ENCODE measurements around the gene ETV3. TPM values are rescaled to one million over a fixed set of nuclear protein-coding genes. Genes with fewer than 3 reads are reported as not detected.
A peak's percentile ranks its signal among the peaks of the same experiment; 100 is the strongest.

Gene ETV3
- total RNA-seq, 2 donors from 2014 or later: 33.5 to 48.7 TPM

DNA sequence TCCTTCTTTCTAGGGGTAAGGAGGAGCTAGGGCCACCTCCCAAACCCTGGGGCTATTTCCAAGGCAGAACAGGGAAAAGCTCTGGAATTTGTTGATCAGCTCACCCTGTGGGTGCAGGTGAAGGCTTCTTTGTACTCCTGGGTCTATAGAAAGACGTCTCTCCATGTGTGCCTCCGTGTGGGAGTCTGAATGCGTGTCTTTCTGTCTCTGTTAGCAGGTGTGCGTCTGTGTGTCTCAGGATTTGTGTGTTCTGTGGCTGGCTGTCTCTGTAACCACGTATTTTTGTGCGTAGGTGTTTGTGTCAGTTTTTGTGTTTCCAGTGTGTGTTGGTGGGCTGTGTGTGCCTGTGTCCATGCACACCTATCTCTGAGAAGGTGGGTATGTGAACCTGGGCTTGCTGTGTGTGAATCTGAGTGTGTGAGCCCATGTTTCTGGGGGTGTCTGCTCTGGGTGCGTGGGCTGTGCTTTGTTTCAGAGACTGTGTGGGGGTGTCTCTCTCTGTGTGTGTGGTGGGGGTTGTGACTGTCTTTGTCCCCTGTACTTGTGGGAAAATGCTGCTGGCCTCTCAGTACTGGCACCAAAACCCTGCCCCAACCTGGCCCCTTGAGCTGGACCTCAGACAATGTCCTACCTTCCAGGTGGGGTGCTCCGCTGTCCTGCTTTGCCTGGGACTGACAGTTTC, 25.9 kb downstream of the ETV3 start:
- no peak overlapping the region for H3K27ac Mint-ChIP-seq
- no peak overlapping the region for H3K4me3 Mint-ChIP-seq
- H3K9me3 Mint-ChIP-seq: no peaks in the 10 kb centered on the region
- peaks cover 37% of the 10 kb centered on the region for H3K27me3 Mint-ChIP-seq (ENCODE audit: low read depth)
- H3K36me3 Mint-ChIP-seq (ENCODE audit: insufficient read depth in 2 of 2): no peaks in the 10 kb centered on the region
- ATAC-seq (replicated peaks in 1 of 2) (no peak), DNase-seq (no peak)
- peaks cover 9% of the 10 kb centered on the region for H3K4me1 Mint-ChIP-seq (ENCODE audit: low read depth)

DNA sequence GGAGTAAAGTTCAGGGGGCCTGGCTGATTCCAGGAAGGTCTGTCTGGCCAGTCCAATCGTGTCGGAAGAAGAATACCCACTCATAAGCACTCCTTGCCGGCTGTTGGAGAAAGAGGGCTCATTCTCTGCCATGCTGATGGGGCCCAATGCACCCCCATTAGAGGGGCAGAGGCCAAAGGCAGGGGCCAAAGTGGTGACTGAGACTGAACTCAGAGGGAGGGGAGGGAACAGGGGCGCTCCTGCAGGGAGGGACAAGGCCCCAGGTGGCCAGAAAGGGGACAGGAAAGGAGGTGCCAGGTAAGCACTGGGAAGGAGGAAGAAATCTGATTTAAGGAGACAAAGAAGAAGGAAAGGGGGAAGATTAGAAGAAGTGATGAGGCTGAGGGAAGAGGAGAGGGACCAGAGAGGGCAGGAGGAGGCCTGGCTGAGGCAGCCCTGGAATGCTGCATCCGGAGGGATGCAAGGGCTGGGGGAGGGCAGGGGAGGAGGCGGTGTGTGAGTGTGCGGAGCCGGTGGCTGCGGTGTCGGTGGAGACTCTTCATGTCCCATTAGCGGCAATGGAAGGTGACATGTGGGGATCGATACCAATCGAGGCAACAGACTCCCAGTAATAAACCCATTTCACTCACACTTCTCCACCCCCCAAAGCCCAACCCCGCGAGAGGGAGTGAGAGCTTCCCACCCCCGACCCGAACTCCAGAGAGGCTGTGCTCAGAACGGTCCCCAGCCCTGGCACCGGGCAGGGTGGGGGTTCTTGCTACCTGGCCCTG, 26.6 kb downstream of the ETV3 start:
- peaks cover 44% of the 10 kb centered on the region for H3K27me3 Mint-ChIP-seq (ENCODE audit: low read depth)
- DNase-seq: no peak
- peaks cover 15% of the 10 kb centered on the region for H3K4me1 Mint-ChIP-seq (ENCODE audit: low read depth)

DNA sequence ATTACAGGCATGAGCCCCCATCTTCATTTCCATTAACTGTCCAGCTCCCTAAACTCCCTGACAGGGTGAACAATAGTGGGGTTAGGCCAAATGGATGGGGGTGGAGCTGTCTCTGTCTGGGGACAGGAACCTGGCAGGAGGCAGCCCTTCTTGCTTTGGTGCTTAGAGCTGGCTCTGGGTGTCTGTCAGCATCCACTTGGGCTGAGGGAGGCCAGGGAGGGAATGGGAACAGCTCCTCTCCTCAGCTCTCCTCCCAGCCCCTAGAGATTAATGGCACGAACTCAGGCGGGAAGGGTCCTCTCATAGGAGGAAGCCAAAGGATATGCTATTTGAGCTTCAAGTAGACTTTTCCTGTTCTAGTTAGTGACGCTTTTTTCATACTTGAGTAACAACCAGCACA, 27.5 kb downstream of the ETV3 start:
- Mint-ChIP-seq H3K27ac (no peak overlapping the region), H3K9me3 (no peaks in the 10 kb centered on the region), H3K4me3 (no peak overlapping the region), H3K4me1 (ENCODE audit: low read depth) (peaks cover 24% of the 10 kb centered on the region), H3K27me3 (ENCODE audit: low read depth) (peaks cover 53% of the 10 kb centered on the region), H3K36me3 (ENCODE audit: insufficient read depth in 2 of 2) (no peaks in the 10 kb centered on the region)
- DNase-seq (no peak), ATAC-seq (replicated peaks in 1 of 2) (no peak)

More for the DNA sequence above, 26.6 kb downstream of the ETV3 start:
- Mint-ChIP-seq H3K27ac (no peak overlapping the region), H3K9me3 (no peaks in the 10 kb centered on the region), H3K36me3 (ENCODE audit: insufficient read depth in 2 of 2) (no peaks in the 10 kb centered on the region), H3K4me3 (no peak overlapping the region)
- ATAC-seq (replicated peaks in 1 of 2): no peak

DNA sequence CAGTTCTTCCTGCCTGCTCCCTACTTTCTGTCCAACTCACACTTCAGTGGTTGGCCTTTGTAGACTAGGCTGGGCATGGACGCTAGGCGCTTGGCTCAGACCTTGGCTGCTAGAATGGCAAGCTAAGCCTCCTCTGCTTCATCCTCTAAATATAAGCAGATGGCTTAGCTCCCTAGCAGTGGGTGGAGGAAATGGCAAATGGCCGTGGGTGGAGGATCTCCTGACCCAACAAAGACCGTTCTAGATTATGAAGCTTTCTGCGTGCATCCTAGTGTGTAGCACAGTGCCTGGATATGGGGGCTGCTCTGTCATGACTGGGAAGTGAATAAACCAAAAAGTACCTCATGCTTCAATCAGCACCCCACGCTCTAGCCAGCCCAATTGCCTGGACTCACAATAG, 28.2 kb downstream of the ETV3 start:
- H3K4me1 Mint-ChIP-seq (ENCODE audit: low read depth): peaks cover 28% of the 10 kb centered on the region
- no peak for ATAC-seq (replicated peaks in 1 of 2)

DNA sequence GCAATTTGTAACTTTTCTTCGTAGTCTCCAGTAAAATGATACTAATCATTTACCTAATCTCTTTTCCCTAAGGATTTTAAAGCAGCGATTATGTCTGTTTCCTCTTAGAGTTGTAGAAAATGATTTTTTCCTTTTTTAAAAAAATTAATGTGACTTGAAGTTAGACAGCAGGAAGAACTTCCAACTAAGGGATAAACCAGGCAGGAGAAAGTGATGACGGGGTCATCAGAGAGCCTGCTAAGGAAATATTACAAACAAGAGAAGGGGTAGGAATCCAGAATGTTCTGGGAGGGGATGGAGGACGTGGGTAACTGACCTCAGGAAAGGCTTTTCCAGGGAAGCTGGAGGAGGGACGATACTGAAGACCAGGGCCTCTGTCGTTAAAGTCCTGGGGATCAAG, 29.7 kb downstream of the ETV3 start:
- no peak overlapping the region for H3K4me3 Mint-ChIP-seq
- H3K36me3 Mint-ChIP-seq (ENCODE audit: insufficient read depth in 2 of 2): no peaks in the 10 kb centered on the region
- peaks cover 37% of the 10 kb centered on the region for H3K4me1 Mint-ChIP-seq (ENCODE audit: low read depth)
- H3K27me3 Mint-ChIP-seq (ENCODE audit: low read depth): peaks cover 67% of the 10 kb centered on the region
- no peaks in the 10 kb centered on the region for H3K9me3 Mint-ChIP-seq
- no peak for DNase-seq
- ATAC-seq (replicated peaks in 1 of 2): no peak
- H3K27ac Mint-ChIP-seq: peak overlapping the region; percentile 27

More for the DNA sequence above, 28.2 kb downstream of the ETV3 start:
- Mint-ChIP-seq H3K4me3 (no peak overlapping the region), H3K36me3 (ENCODE audit: insufficient read depth in 2 of 2) (no peaks in the 10 kb centered on the region), H3K9me3 (no peaks in the 10 kb centered on the region), H3K27me3 (ENCODE audit: low read depth) (peaks cover 57% of the 10 kb centered on the region), H3K27ac (no peak overlapping the region)
- no peak for DNase-seq

DNA sequence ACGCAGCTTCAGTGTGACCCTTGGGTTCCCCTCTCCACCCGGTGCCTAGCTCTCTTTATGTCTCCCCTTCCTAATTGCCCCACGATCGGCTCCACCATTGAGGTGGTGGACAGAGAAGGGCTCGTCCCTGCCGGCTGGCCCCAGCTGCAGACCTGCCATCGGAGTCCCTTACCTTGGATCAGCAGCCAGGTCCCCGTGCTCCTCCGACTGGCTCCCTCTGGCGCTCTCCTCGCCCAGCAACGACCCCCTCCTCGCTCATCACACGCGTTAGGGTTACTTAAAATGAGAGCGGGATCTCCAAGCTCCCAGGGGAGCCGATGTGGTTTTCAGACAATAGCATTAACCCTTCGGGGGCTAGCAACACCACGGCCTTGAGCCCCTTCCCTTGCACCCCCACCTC, 30.5 kb downstream of the ETV3 start:
- H3K9me3 Mint-ChIP-seq: no peaks in the 10 kb centered on the region
- no peak for DNase-seq
- H3K36me3 Mint-ChIP-seq (ENCODE audit: insufficient read depth in 2 of 2): no peaks in the 10 kb centered on the region
- H3K4me3 Mint-ChIP-seq: no peak overlapping the region
- peaks cover 37% of the 10 kb centered on the region for H3K4me1 Mint-ChIP-seq (ENCODE audit: low read depth)
- ATAC-seq (replicated peaks in 1 of 2): no peak
- H3K27me3 Mint-ChIP-seq (ENCODE audit: low read depth): peaks cover 66% of the 10 kb centered on the region
- H3K27ac Mint-ChIP-seq: no peak overlapping the region

DNA sequence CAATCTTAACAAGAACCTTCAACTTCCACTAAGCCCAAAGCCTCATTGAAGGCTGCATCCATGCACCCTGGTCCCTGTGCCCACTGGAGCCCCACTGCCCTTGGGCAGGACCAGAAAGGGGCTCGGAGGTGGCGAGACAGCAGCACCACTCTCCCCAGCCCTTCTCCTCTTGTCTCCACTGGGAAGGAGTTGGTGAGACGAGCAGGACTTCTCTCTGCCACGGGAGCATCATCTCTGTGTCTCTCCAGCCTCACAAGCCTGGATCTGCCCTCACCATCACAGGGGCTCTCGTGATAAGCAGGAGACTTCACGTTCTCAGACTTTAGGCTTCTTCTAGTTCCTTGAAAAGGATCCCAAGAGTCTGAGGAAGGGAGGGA, 31.4 kb downstream of the ETV3 start:
- H3K9me3 Mint-ChIP-seq: no peaks in the 10 kb centered on the region
- DNase-seq: no peak
- no peaks in the 10 kb centered on the region for H3K36me3 Mint-ChIP-seq (ENCODE audit: insufficient read depth in 2 of 2)
- no peak overlapping the region for H3K27ac Mint-ChIP-seq
- no peak for ATAC-seq (replicated peaks in 1 of 2)
- peak overlapping the region in 1 of 2 donors; percentile 31 for H3K4me3 Mint-ChIP-seq
- peaks cover 65% of the 10 kb centered on the region for H3K27me3 Mint-ChIP-seq (ENCODE audit: low read depth)
- H3K4me1 Mint-ChIP-seq (ENCODE audit: low read depth): peaks cover 30% of the 10 kb centered on the region

DNA sequence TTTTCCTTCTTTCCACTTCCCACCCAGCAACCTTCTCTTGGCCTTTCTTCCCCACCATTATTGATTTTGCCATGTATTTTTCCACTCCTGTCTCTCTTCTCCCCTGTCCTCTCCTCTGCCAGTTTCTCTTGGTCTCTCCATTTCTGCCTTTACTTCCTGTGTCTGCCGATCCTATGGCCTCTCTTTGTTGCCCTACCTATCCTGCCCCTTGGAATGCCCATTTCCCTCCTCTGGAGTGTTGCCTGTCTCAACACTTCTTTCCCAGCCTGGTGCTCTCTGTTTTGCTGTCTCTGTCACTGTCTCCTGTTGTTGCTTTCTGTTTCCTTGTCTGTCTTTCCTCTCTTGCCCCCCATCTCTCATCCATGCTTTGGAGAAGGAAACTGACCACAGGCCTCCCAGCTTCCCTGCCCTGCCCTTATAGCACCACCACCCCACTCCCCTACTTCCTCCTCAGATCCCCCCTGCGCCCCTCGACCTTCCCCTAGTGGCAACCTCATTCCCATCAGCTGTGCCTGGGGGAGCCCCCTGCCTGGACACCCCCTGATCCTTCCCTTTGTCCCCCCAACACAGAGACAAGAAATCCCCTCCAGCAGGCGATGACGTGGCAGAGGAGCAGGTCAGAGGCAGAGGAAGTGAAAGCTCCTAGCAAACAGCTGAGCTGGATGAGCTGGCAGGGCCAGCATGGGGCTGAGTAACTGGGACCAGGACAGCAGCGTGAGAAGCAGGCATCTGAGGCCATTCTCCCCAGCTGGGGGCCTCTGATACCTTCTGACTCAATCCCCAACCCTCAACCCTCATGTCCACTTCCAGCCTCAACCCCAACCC, 32.0 kb downstream of the ETV3 start:
- no peaks in the 10 kb centered on the region for H3K9me3 Mint-ChIP-seq

DNA sequence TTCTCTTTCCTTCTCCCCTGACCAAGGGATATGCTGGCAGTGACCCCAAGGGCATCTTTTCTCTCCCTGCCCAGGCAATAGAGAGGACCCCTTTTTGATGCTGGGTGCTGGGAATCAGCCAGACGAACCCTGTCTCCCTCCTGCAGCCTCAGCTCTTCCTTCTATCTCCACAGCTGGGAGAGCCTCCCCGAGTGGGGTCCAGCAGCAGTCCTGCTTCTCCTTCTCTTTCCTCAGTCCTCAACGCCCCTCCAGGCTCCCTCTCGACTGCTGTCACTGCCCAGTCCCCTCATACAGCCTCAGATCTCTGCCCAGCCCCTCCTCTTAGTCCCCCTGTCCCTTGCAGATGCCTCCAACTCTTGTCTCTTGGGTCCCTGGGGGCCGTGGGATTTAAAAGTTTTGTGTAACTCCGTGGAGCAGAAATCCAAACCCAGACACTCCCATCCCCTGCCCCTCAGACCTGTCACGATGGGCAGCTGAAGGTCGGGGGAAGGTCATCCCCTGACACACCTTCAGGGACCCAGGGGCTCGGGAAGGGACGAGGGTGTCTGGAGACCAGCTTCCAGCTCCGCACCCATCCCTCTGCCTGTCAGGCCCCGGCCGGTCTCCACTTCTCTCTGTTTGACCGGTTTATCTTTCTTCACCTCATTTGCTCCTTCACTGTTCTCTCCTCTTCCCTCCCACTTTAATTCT, 32.8 kb downstream of the ETV3 start:
- ATAC-seq (replicated peaks in 1 of 2): no peak
- H3K27ac Mint-ChIP-seq: no peak overlapping the region
- peak overlapping the region in 1 of 2 donors; percentile 31 for H3K4me3 Mint-ChIP-seq
- H3K36me3 Mint-ChIP-seq (ENCODE audit: insufficient read depth in 2 of 2): no peaks in the 10 kb centered on the region
- peaks cover 59% of the 10 kb centered on the region for H3K27me3 Mint-ChIP-seq (ENCODE audit: low read depth)
- H3K4me1 Mint-ChIP-seq (ENCODE audit: low read depth): peaks cover 30% of the 10 kb centered on the region
- H3K9me3 Mint-ChIP-seq: no peaks in the 10 kb centered on the region
- DNase-seq: no peak

More for the DNA sequence above, 32.0 kb downstream of the ETV3 start:
- ATAC-seq (replicated peaks in 1 of 2) (peak; percentile 95 to 99), DNase-seq (peak; percentile 64 to 69)
- Mint-ChIP-seq H3K36me3 (ENCODE audit: insufficient read depth in 2 of 2) (no peaks in the 10 kb centered on the region), H3K27ac (peak overlapping the region; percentile 4), H3K4me3 (peak overlapping the region in 1 of 2 donors; percentile 31), H3K4me1 (ENCODE audit: low read depth) (peaks cover 30% of the 10 kb centered on the region), H3K27me3 (ENCODE audit: low read depth) (peaks cover 63% of the 10 kb centered on the region)

DNA sequence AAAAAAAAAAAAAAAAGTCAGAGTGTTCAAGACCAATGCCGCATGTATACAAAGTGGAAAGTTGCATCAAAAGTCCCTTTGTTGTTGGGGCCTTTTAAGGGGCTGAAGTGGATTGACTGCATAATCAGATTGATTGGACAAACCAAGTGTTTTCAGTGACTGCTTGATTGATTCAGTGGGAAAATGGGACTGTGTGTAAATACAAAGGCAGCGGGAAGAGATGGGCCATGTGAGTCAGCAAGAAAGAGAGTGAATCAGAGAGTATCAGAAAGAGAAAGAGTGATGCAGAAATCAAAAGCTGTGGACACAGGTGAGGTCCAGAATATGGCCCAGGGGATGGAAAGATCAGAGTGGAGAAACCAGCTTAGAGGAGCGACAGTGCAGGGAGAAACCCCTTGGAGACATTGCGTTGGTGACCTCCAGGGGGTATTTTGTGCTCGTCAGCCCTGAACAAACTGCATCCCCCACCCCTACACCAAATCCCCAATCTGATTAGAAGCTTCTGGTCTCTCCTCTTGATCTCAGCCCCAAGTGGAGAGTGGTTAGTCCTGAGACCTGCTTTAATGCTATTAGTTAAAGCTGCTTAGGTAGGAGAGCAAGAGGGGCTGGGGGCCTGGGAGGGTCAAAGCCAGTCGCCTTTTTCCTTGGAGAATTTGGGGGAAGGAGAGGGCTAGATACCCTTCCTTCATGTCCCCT, 33.4 kb downstream of the ETV3 start:
- H3K9me3 Mint-ChIP-seq: no peaks in the 10 kb centered on the region
- H3K36me3 Mint-ChIP-seq (ENCODE audit: insufficient read depth in 2 of 2): no peaks in the 10 kb centered on the region
- H3K4me3 Mint-ChIP-seq: no peak overlapping the region
- no peak for DNase-seq
- H3K4me1 Mint-ChIP-seq (ENCODE audit: low read depth): peaks cover 31% of the 10 kb centered on the region
- ATAC-seq (replicated peaks in 1 of 2): peak in 1 of 2 donors; percentile 33
- H3K27me3 Mint-ChIP-seq (ENCODE audit: low read depth): peaks cover 59% of the 10 kb centered on the region
- peak overlapping the region; percentile 12 for H3K27ac Mint-ChIP-seq

DNA sequence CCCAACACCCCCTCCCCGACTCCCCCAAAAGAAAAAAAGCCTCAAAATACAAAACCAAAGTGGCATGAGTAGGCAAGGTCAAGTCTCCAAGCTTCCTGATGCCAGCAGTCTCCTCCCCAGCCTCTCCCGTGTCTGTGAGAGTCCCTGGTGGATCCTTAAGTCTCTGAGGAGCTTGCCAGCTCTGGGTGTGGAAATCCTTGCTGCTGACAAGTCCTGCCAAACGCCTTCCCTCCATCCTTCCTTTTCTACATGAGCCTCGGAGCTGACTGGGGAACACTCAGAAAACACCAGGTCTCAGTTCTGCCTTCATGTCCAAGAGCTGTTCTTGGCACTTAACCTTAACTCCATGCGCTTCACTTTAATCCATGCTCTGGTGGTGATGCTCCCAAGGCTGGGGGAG, 34.9 kb downstream of the ETV3 start:
- DNase-seq (no peak), ATAC-seq (replicated peaks in 1 of 2) (no peak)
- Mint-ChIP-seq H3K4me3 (no peak overlapping the region), H3K27me3 (ENCODE audit: low read depth) (peaks cover 48% of the 10 kb centered on the region), H3K27ac (no peak overlapping the region), H3K36me3 (ENCODE audit: insufficient read depth in 2 of 2) (no peaks in the 10 kb centered on the region), H3K9me3 (no peaks in the 10 kb centered on the region), H3K4me1 (ENCODE audit: low read depth) (peaks cover 45% of the 10 kb centered on the region)

DNA sequence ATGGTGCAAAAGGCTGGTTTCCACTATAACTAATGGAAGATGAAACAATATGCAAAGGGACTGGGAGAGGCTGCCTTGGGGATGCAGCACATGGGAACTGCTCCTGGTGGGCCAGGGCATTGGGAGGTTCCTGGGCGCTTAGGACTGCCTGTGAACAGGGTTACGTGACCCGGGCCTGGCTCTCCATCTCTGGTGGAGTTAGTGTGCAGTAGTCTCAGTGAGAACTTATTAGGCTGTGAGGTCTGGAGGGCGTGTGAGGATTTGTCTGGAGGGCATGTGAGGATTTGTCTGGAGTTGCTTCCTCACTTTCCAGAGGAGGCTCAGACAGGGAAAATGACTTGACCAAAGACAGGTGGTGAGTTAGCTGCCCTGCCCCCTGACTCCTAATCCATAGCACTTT, 37.0 kb downstream of the ETV3 start:
- H3K4me1 Mint-ChIP-seq (ENCODE audit: low read depth): peaks cover 32% of the 10 kb centered on the region
- ATAC-seq (replicated peaks in 1 of 2): no peak
- H3K4me3 Mint-ChIP-seq: no peak overlapping the region
- no peaks in the 10 kb centered on the region for H3K36me3 Mint-ChIP-seq (ENCODE audit: insufficient read depth in 2 of 2)
- DNase-seq: no peak
- H3K27ac Mint-ChIP-seq: no peak overlapping the region
- no peaks in the 10 kb centered on the region for H3K9me3 Mint-ChIP-seq
- H3K27me3 Mint-ChIP-seq (ENCODE audit: low read depth): peaks cover 28% of the 10 kb centered on the region
